Brain microvascular endothelial cell (primary cell): ENCODE results near the gene TMCC2.

ENCODE experiments used
- DNase-seq: peaks from one replicate; pipeline ENCODE4 v3.0.0-alpha.2; 2020
- H3K27ac ChIP-seq: fragments of 250-450 bp; sonication (Bioruptor Pico); 2 replicates; pipeline ENCODE4 v1.5.1; 2020; ENCODE audit warnings: mild to moderate bottlenecking, moderate library complexity
- H3K27me3 ChIP-seq: fragments of 250-450 bp; sonication (Bioruptor Pico); replicated peaks from 2 replicates; pipeline ENCODE4 v1.5.1; 2020; ENCODE audit warnings: mild to moderate bottlenecking
- H3K36me3 ChIP-seq: fragments of 250-450 bp; sonication (Bioruptor Pico); replicated peaks from 2 replicates; pipeline ENCODE4 v1.5.1; 2020; ENCODE audit warnings: mild to moderate bottlenecking
- H3K4me3 ChIP-seq: 2 replicates; pipeline ENCODE4 v1.5.1; 2011; ENCODE audit warnings: low read depth, mild to moderate bottlenecking, control low read depth, low read length, moderate library complexity
- in situ Hi-C: cut with HindIII; loops from 2 replicates; pipeline ENCODE4 v1.10.0; 2017; ENCODE audit warnings: low sequenced_read_pairs, low pct_ligation_motif_present
- TF ChIP-seq, protein P1 (sequence below): IDR thresholded peaks from 2 replicates; pipeline ENCODE4 v1.5.1; 2011; ENCODE audit warnings: low read depth, mild to moderate bottlenecking, moderate library complexity, low read length, control low read depth, inconsistent platforms; ENCODE audit errors: missing control alignments

The TMCC2 gene

GRCh38 chr1:205217418-205217817 is 10.3 kb upstream of the TMCC2 start:
- Histone ChIP-seq H3K27ac (no peak overlapping the region), H3K4me3 (no peak overlapping the region), H3K36me3 (no peaks in the 10 kb centered on the region), H3K27me3 (no peaks in the 10 kb centered on the region)
- no peak for DNase-seq
- TF ChIP-seq, protein P1, sequence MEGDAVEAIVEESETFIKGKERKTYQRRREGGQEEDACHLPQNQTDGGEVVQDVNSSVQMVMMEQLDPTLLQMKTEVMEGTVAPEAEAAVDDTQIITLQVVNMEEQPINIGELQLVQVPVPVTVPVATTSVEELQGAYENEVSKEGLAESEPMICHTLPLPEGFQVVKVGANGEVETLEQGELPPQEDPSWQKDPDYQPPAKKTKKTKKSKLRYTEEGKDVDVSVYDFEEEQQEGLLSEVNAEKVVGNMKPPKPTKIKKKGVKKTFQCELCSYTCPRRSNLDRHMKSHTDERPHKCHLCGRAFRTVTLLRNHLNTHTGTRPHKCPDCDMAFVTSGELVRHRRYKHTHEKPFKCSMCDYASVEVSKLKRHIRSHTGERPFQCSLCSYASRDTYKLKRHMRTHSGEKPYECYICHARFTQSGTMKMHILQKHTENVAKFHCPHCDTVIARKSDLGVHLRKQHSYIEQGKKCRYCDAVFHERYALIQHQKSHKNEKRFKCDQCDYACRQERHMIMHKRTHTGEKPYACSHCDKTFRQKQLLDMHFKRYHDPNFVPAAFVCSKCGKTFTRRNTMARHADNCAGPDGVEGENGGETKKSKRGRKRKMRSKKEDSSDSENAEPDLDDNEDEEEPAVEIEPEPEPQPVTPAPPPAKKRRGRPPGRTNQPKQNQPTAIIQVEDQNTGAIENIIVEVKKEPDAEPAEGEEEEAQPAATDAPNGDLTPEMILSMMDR, result no peak
- in situ Hi-C loops, result no loop called here

GRCh38 chr1:205220421-205220820 is 7.3 kb upstream of the TMCC2 start:
- in situ Hi-C loops, result no loop called here
- no peak for DNase-seq
- Histone ChIP-seq H3K4me3 (no peak overlapping the region), H3K27me3 (no peaks in the 10 kb centered on the region), H3K27ac (no peak overlapping the region), H3K36me3 (no peaks in the 10 kb centered on the region)
- TF ChIP-seq, protein P1, result no peak

DNA sequence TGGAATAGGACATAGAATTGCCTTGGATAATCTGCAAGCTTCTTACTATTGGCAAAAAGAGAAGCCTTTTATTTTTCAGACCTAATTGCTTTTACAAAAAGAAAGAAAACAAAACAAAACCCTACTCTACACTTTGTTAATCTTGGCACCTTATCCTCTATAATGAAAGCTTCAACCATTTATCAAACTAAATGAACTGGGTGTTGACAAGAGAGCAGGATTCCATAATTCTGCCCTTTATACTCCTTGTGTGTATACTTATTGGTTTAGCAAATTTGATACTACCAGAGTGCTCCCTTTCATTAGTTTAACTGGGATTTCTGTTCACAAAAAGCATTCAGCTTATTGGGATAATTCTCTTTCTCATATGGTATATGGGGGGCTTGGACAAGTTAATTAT is 3.0 kb upstream of the TMCC2 start:
- no peak for DNase-seq
- no peak overlapping the region for H3K4me3 ChIP-seq
- H3K27me3 ChIP-seq, result no peaks in the 10 kb centered on the region
- no peaks in the 10 kb centered on the region for H3K36me3 ChIP-seq
- TF ChIP-seq, protein P1, result no peak
- in situ Hi-C loops, result no loop called here
- no peak overlapping the region for H3K27ac ChIP-seq

DNA sequence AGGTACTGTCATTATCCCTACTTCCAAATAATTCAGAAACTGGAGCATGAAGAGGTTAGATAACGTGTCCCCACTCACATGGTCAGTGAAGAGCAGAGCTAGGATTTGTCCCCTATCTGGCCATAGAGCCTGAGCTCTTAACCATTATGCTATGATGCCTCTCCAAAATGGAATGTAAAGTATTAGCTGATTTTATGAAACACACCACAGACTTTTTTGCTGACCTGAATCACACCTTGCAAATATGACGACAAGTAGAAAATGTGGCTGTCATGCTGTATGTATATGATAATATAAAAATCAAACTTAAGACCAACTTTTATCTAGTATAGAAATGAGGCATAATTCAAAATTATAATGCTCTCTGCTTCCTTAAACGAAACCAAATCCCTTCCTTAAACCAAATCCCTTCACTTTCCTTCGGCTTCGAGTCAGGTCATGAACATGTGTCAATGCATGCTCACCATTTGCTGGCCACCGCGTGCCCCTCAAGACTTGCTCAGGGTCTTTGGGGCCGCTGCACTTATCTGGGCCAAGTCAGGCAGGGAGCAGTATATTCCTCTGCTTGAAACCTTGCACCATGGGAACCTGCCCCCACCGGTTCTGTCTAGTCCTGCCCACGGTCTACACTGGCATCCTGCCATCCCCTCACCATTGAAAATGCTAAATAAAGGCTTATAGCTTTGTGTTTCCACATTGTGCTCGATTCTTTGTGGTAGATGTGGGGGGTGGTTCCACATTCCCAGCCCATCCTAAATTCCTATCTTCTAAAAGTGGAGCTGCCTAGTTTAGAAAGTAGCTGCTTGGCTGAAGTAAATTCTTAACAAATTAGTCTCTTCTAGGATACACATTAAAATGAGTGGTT is 1.6 kb upstream of the TMCC2 start:
- no peak overlapping the region for H3K4me3 ChIP-seq
- DNase-seq, result no peak
- H3K36me3 ChIP-seq, result no peaks in the 10 kb centered on the region
- H3K27me3 ChIP-seq, result no peaks in the 10 kb centered on the region
- in situ Hi-C loops, result no loop called here
- H3K27ac ChIP-seq, result no peak overlapping the region
- TF ChIP-seq, protein P1, result no peak

DNA sequence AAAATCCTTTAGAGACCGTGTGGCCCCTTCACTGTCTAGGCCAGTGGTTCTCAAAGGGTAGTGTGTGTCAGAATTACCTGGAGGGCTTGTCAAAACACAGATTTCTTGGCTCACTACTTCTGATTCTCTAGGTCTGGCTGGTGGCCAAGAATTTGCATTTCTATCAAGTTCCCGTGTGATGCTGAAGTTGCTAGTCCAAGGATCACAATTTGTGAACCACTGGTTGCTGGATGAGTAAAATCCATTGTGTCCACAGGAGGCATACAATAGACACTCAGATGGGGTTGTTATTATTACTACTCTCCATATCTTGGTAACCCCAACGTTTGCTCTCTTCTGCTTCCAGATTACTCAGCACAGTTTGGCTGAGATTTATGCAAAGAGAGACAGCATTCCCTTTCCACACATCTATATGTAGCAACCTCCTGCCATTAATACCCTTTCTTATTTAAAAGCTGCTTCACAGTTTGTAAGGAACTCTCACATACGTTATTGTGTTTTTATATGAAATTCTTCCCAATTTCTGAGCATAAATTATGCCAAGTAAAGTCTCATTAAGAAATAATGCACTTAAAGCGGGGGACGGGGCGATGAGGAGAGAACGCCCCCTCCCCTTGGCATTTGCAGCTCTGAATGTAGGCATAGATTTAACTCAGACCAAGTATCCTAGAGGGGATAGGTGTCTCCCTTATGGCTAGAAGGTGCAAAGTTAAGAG is 720 bp upstream of the TMCC2 start:
- in situ Hi-C loops, result no loop called here
- Histone ChIP-seq H3K36me3 (no peaks in the 10 kb centered on the region), H3K4me3 (peak overlapping the region; percentile 67), H3K27ac (no peak overlapping the region), H3K27me3 (no peaks in the 10 kb centered on the region)
- TF ChIP-seq, protein P1, result no peak
- DNase-seq, result peak; percentile 56
